ENCODE measurements around the gene PRPF6.

GRCh38 chr20:64009811-64010387, 29.0 kb downstream of the PRPF6 start:
- no peak for TF ChIP-seq CTCF (IDR thresholded peaks at IDR 0.05)
- no peak for TF ChIP-seq SIN3A (IDR thresholded peaks at IDR 0.05; ENCODE audit: borderline replicate concordance, insufficient read depth, low read depth, low read length)
- TF ChIP-seq POLR2AphosphoS5 (IDR thresholded peaks at IDR 0.05; ENCODE audit: low read depth, low read length): no peak
- no peak for TF ChIP-seq REST (IDR thresholded peaks at IDR 0.05; ENCODE audit: insufficient read depth in 1 of 2, low read depth in 2 of 2, low read length in 1 of 2)
- no peak for TF ChIP-seq TCF7L2 (IDR thresholded peaks at IDR 0.05; ENCODE audit: low read depth, low read length)
